ENCODE measurements around the gene ZNF519.
"Not testable (repeated sequence)": the region's sequence is repeated elsewhere in the genome, so short reads cannot be mapped to it uniquely, and the experiment has no call there.

Gene ZNF519

GRCh38 chr18:14147935-14148865 lies 16.0 kb upstream of the ZNF519 start:
- in situ Hi-C loops (cut with MboI; ENCODE audit: low sequenced_read_pairs), result not testable (repeated sequence)

- in situ Hi-C loops (cut with MboI; ENCODE audit: low sequenced_read_pairs), result not testable (repeated sequence)
Measured at GRCh38 chr18:14146771-14147170, 14.5 kb upstream of the ZNF519 start.

GRCh38 chr18:14145581-14146338 lies 13.5 kb upstream of the ZNF519 start:
- in situ Hi-C loops (cut with MboI; ENCODE audit: low sequenced_read_pairs), result not testable (repeated sequence)

GRCh38 chr18:14145021-14145420 lies 12.8 kb upstream of the ZNF519 start:
- in situ Hi-C loops (cut with MboI; ENCODE audit: low sequenced_read_pairs), result not testable (repeated sequence)

GRCh38 chr18:14144628-14144895 lies 12.3 kb upstream of the ZNF519 start:
- in situ Hi-C loops (cut with MboI; ENCODE audit: low sequenced_read_pairs), result no loop called here

GRCh38 chr18:14143871-14144627 lies 11.8 kb upstream of the ZNF519 start:
- in situ Hi-C loops (cut with MboI; ENCODE audit: low sequenced_read_pairs), result not testable (repeated sequence)

GRCh38 chr18:14143396-14143795 lies 11.2 kb upstream of the ZNF519 start:
- in situ Hi-C loops (cut with MboI; ENCODE audit: low sequenced_read_pairs), result not testable (repeated sequence)

GRCh38 chr18:14142177-14142576 lies 9.9 kb upstream of the ZNF519 start:
- in situ Hi-C loops (cut with MboI; ENCODE audit: low sequenced_read_pairs), result not testable (repeated sequence)

- in situ Hi-C loops (cut with MboI; ENCODE audit: low sequenced_read_pairs), result not testable (repeated sequence)
Measured at GRCh38 chr18:14139583-14139982, 7.3 kb upstream of the ZNF519 start.

GRCh38 chr18:14137971-14138370 lies 5.7 kb upstream of the ZNF519 start:
- in situ Hi-C loops (cut with MboI; ENCODE audit: low sequenced_read_pairs), result not testable (repeated sequence)

GRCh38 chr18:14131696-14132270 lies 452 bp downstream of the ZNF519 start:
- in situ Hi-C loops (cut with MboI; ENCODE audit: low sequenced_read_pairs), result not testable (repeated sequence)

- in situ Hi-C loops (cut with MboI; ENCODE audit: low sequenced_read_pairs), result not testable (repeated sequence)
Measured at GRCh38 chr18:14130804-14131203, 1.4 kb downstream of the ZNF519 start.

- in situ Hi-C loops (cut with MboI; ENCODE audit: low sequenced_read_pairs), result no loop called here
Measured at GRCh38 chr18:14124689-14125088, 7.5 kb downstream of the ZNF519 start.

GRCh38 chr18:14122097-14122496 lies 10.1 kb downstream of the ZNF519 start:
- in situ Hi-C loops (cut with MboI; ENCODE audit: low sequenced_read_pairs), result no loop called here

GRCh38 chr18:14120926-14121325 lies 11.3 kb downstream of the ZNF519 start:
- in situ Hi-C loops (cut with MboI; ENCODE audit: low sequenced_read_pairs), result no loop called here

- in situ Hi-C loops (cut with MboI; ENCODE audit: low sequenced_read_pairs), result no loop called here
Measured at GRCh38 chr18:14117606-14118005, 14.6 kb downstream of the ZNF519 start.

GRCh38 chr18:14106906-14107305 lies 25.3 kb downstream of the ZNF519 start:
- in situ Hi-C loops (cut with MboI; ENCODE audit: low sequenced_read_pairs), result no loop called here

GRCh38 chr18:14104906-14105748 lies 27.1 kb downstream of the ZNF519 start:
- in situ Hi-C loops (cut with MboI; ENCODE audit: low sequenced_read_pairs), result no loop called here

GRCh38 chr18:14104201-14104600 lies 28.0 kb downstream of the ZNF519 start:
- in situ Hi-C loops (cut with MboI; ENCODE audit: low sequenced_read_pairs), result no loop called here
